ENCODE results near the gene GPR157. TPM values are rescaled to one million over a fixed set of nuclear protein-coding genes. Genes with fewer than 3 reads are reported as not detected.
A peak's percentile ranks its signal among the peaks of the same experiment; 100 is the strongest.

GPR157 gene
- total and polyA plus RNA-seq, 2 donors (not counting 1 experiment from before 2014, with no cell fraction given): 2.0 to 21.2 TPM

DNA sequence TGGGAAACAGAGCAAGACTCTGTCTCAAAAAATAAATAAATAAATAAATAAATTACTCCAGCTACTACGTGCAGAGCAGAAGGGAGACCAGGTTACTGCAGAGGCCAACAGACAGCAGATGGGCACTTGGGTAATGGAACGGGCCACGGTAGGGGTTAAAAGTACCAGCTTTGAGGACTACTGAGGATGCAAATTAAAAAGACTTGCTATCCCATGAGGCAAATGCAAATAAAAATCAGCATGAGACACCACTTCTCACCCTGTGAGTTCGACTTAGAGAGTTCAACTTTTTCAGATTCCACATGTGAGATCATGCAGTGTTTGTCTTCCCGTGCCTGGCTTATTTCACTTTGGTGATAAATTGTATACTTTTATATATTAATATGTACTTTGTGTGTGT is 66.1 kb downstream of the GPR157 start:
- Histone ChIP-seq H3K4me1 (ENCODE audit: control insufficient read depth in 2 of 2, insufficient read depth in 2 of 2, low read length in 2 of 2) (peaks cover 12 to 26% of the 10 kb centered on the region in 2 donors), H3K79me2 (ENCODE audit: control insufficient read depth, insufficient read depth, low read length) (peaks cover 42% of the 10 kb centered on the region), H3K4me3 (ENCODE audit: control extremely low read depth in 1 of 5, extremely low read depth in 1 of 5, insufficient read depth in 1 of 5, low read depth in 2 of 5, low read length in 4 of 5) (no peak overlapping the region), H3K27ac (ENCODE audit: low read length in 2 of 2) (no peak overlapping the region), H3K9me3 (ENCODE audit: control extremely low read depth in 1 of 3, control insufficient read depth in 2 of 3, insufficient read depth in 1 of 3, low read length in 2 of 3) (no peaks in the 10 kb centered on the region), H3K27me3 (replicated peaks in 1 of 4; ENCODE audit: control extremely low read depth in 1 of 4, control insufficient read depth in 3 of 4, insufficient read depth in 4 of 4, low read length in 3 of 4) (no peaks in the 10 kb centered on the region), H3K4me2 (replicated peaks; ENCODE audit: low read depth, low read length, poor library complexity, severe bottlenecking) (no peak overlapping the region), H4K20me1 (ENCODE audit: control insufficient read depth, insufficient read depth, low read length, poor library complexity, severe bottlenecking) (no peaks in the 10 kb centered on the region), H3K9ac (ENCODE audit: low read length) (no peak overlapping the region), H3K36me3 (replicated peaks in 1 of 2; ENCODE audit: control extremely low read depth in 1 of 2, control insufficient read depth in 1 of 2, extremely low read depth in 1 of 2, insufficient read depth in 2 of 2, low read length in 1 of 2) (no peaks in the 10 kb centered on the region), H2AFZ (ENCODE audit: insufficient read depth, low read depth, low read length, poor library complexity, severe bottlenecking) (no peak overlapping the region)
- WGBS (ENCODE audit: insufficient coverage): 72% methylated on average over 4 of the region's 5 CpGs
- H3K4me3 Mint-ChIP-seq: no peak overlapping the region
- peak overlapping the region; percentile 46 for H3K27ac Mint-ChIP-seq
- no peaks in the 10 kb centered on the region for H3K27me3 Mint-ChIP-seq
- H3K4me1 Mint-ChIP-seq: peaks cover 46% of the 10 kb centered on the region
- H3K9me3 Mint-ChIP-seq (ENCODE audit: insufficient read depth): no peaks in the 10 kb centered on the region
- ChIA-PET POLR2A (interaction anchor here (0.7 kb wide), 1 partner anchor 12 kb away, joined by 3 read pairs; no protein-coding TSS in a partner anchor), CTCF (interaction anchor here (1.6 to 1.9 kb wide), 2 partner anchors 39 to 58 kb away, joined by 4 to 9 read pairs; no protein-coding TSS in a partner anchor)
- ATAC-seq (ENCODE audit: low read depth): peak; percentile 41
- intact Hi-C loops (cut with micrococcal nuclease): no loop called here
- TF ChIP-seq CTCF (IDR thresholded peaks at IDR 0.05): no peak
- DNase-seq: no peak

GRCh38 chr1:9062021-9062471 is 66.9 kb downstream of the GPR157 start:
- no peaks in the 10 kb centered on the region for H3K27me3 Mint-ChIP-seq
- Histone ChIP-seq H3K36me3 (replicated peaks in 1 of 2; ENCODE audit: control extremely low read depth in 1 of 2, control insufficient read depth in 1 of 2, extremely low read depth in 1 of 2, insufficient read depth in 2 of 2, low read length in 1 of 2) (no peaks in the 10 kb centered on the region), H3K27me3 (replicated peaks in 1 of 4; ENCODE audit: control extremely low read depth in 1 of 4, control insufficient read depth in 3 of 4, insufficient read depth in 4 of 4, low read length in 3 of 4) (no peaks in the 10 kb centered on the region), H3K27ac (ENCODE audit: low read length in 2 of 2) (no peak overlapping the region), H3K4me1 (ENCODE audit: control insufficient read depth in 2 of 2, insufficient read depth in 2 of 2, low read length in 2 of 2) (peaks cover 12 to 18% of the 10 kb centered on the region in 2 donors), H3K4me3 (ENCODE audit: control extremely low read depth in 1 of 5, extremely low read depth in 1 of 5, insufficient read depth in 1 of 5, low read depth in 2 of 5, low read length in 4 of 5) (no peak overlapping the region), H2AFZ (ENCODE audit: insufficient read depth, low read depth, low read length, poor library complexity, severe bottlenecking) (no peak overlapping the region), H3K9ac (ENCODE audit: low read length) (no peak overlapping the region), H3K79me2 (ENCODE audit: control insufficient read depth, insufficient read depth, low read length) (peaks cover 35% of the 10 kb centered on the region), H3K4me2 (replicated peaks; ENCODE audit: low read depth, low read length, poor library complexity, severe bottlenecking) (no peak overlapping the region), H4K20me1 (ENCODE audit: control insufficient read depth, insufficient read depth, low read length, poor library complexity, severe bottlenecking) (no peaks in the 10 kb centered on the region), H3K9me3 (ENCODE audit: control extremely low read depth in 1 of 3, control insufficient read depth in 2 of 3, insufficient read depth in 1 of 3, low read length in 2 of 3) (no peaks in the 10 kb centered on the region)
- WGBS (ENCODE audit: insufficient coverage): 100% methylated on average over 1 of the region's 7 CpGs
- peaks cover 39% of the 10 kb centered on the region for H3K4me1 Mint-ChIP-seq
- POLR2A ChIA-PET: no interaction called here
- H3K27ac Mint-ChIP-seq: peak overlapping the region; percentile 2
- ATAC-seq (ENCODE audit: low read depth): no peak
- H3K4me3 Mint-ChIP-seq: peak overlapping the region; percentile 1
- intact Hi-C loops (cut with micrococcal nuclease): no loop called here
- H3K9me3 Mint-ChIP-seq (ENCODE audit: insufficient read depth): no peaks in the 10 kb centered on the region
- no peak for DNase-seq
- TF ChIP-seq EZH2 (IDR thresholded peaks at IDR 0.05; ENCODE audit: borderline replicate concordance, insufficient read depth, low read depth, low read length, poor library complexity, severe bottlenecking) (no peak), CTCF (IDR thresholded peaks at IDR 0.05) (no peak)
- CTCF ChIA-PET: interaction anchor here (0.7 to 1.9 kb wide), 5 partner anchors 14 to 94 kb away, joined by 3 to 9 read pairs (median 4); no protein-coding TSS in a partner anchor

Measured in B cell (primary cell).